A549 (cell line): ENCODE data around the gene NRXN3. TPM values are rescaled to one million over a fixed set of nuclear protein-coding genes. Genes with fewer than 3 reads are reported as not detected.

ENCODE experiments used
- ATAC-seq, 2 experiments: fragments of 200-7000 bp in 1 of 2; fragments of >200 bp in 1 of 2; cut with Nextera tagmentation in 1 of 2; cut with Tn5 transposase in 1 of 2; 3 replicates each; pipeline versions ENCODE4 v1.8.0 to v1.9.1; 2018 to 2020; ENCODE audit warnings: mild to moderate bottlenecking in 1 of 2, moderate library complexity in 1 of 2
- CTCF ChIA-PET: fragments of 300-600 bp; sonication (Branson Sonifier 250); formaldehyde crosslinking; extraction: SDS; loops from one replicate; lab custom pipeline; 2021; ENCODE audit warnings: antibody characterized with exemption, inconsistent platforms; lab: Yijun Ruan, JAX
- POLR2A ChIA-PET: fragments of 350-600 bp; formaldehyde crosslinking; extraction: SDS; loops from one replicate; lab custom pipeline; 2021; ENCODE audit warnings: antibody characterized with exemption, inconsistent platforms; lab: Yijun Ruan, JAX
- DNase-seq, 2 experiments: peaks; one replicate each; pipeline versions ENCODE4 v3.0.0 to v3.0.0-alpha.2; 2011 to 2016; ENCODE audit warnings: low read depth in 1 of 2, low spot score in 1 of 2
- FAIRE-seq: peaks from 2 replicates; lab custom pipeline; 2011; peaks lifted over from hg19 to GRCh38; lab: Jason Lieb, UNC
- H3K27ac ChIP-seq, 2 experiments: fragments of >200 bp; sonication (Bioruptor Twin); formaldehyde crosslinking; 3 replicates each; pipeline ENCODE4 v1.5.1; 2016 to 2017
- H3K4me1 ChIP-seq: fragments of >200 bp; sonication (Bioruptor Twin); formaldehyde crosslinking; 3 replicates; pipeline ENCODE4 v1.6.1; 2016
- H3K4me2 ChIP-seq: fragments of >200 bp; sonication (Bioruptor Twin); formaldehyde crosslinking; 3 replicates; pipeline ENCODE4 v1.6.1; 2016
- H3K4me3 ChIP-seq: fragments of >200 bp; sonication (Bioruptor Twin); formaldehyde crosslinking; 3 replicates; pipeline ENCODE4 v1.5.1; 2016
- H3K9me3 ChIP-seq: fragments of >200 bp; sonication (Bioruptor Twin); formaldehyde crosslinking; 3 replicates; pipeline ENCODE4 v1.6.1; 2016
- CBX2 ChIP-seq: fragments of 200-600 bp; sonication (generic); IDR thresholded peaks from 2 replicates; pipeline ENCODE4 v1.6.1; 2016; ENCODE audit warnings: low read depth, mild to moderate bottlenecking, borderline replicate concordance
- EP300 ChIP-seq, 2 experiments: fragments of >200 bp; sonication (Bioruptor Twin); formaldehyde crosslinking; IDR thresholded peaks; 2 replicates in 1 of 2; 3 replicates in 1 of 2; pipeline ENCODE4 v1.6.1; 2016 to 2017
- HDAC2 ChIP-seq: fragments of 200-600 bp; sonication (generic); IDR thresholded peaks from 2 replicates; pipeline ENCODE4 v1.6.1; 2016
- HEYL ChIP-seq: fragments of 250-450 bp; sonication (Bioruptor Pico); IDR thresholded peaks from 2 replicates; pipeline ENCODE4 v1.8.0; 2021; ENCODE audit warnings: mild to moderate bottlenecking, moderate library complexity
- HOXB13 ChIP-seq: fragments of 250-450 bp; sonication (Bioruptor Pico); IDR thresholded peaks from 2 replicates; pipeline ENCODE4 v1.5.0; 2020; ENCODE audit warnings: low read depth, mild to moderate bottlenecking, moderate library complexity
- KDM5A ChIP-seq: fragments of 200-600 bp; sonication (generic); IDR thresholded peaks from 2 replicates; pipeline ENCODE4 v1.6.1; 2016; ENCODE audit warnings: antibody characterized with exemption, mild to moderate bottlenecking
- NFE2L2 ChIP-seq: fragments of 150-350 bp; conservative IDR thresholded peaks from 2 replicates; pipeline ENCODE4 v1.6.1; 2014; ENCODE audit warnings: low read length
- NPAS2 ChIP-seq: fragments of 250-450 bp; sonication (Bioruptor Pico); IDR thresholded peaks from 2 replicates; pipeline ENCODE4 v1.8.0; 2022; ENCODE audit warnings: mild to moderate bottlenecking, moderate library complexity, borderline replicate concordance
- NR3C1 ChIP-seq: fragments of >200 bp; sonication (Bioruptor Twin); formaldehyde crosslinking; IDR thresholded peaks from 3 replicates; pipeline ENCODE4 v1.6.1; 2017
- PHF8 ChIP-seq: fragments of 200-600 bp; sonication (generic); IDR thresholded peaks from 2 replicates; pipeline ENCODE4 v1.6.1; 2016; ENCODE audit warnings: low read depth, mild to moderate bottlenecking, antibody characterized with exemption, moderate library complexity, borderline replicate concordance
- POLR2AphosphoS2 ChIP-seq: conservative IDR thresholded peaks from 2 replicates; pipeline ENCODE4 v1.6.1; 2012; ENCODE audit warnings: low read length, improper control_type of control experiment, inconsistent platforms
- RAD21 ChIP-seq, 2 experiments: fragments of >200 bp in 1 of 2; sonication (Bioruptor Twin) in 1 of 2; formaldehyde crosslinking in 1 of 2; IDR thresholded peaks in 1 of 2; conservative IDR thresholded peaks in 1 of 2; 2 replicates in 1 of 2; 3 replicates in 1 of 2; pipeline ENCODE4 v1.6.1; 2012 to 2018; ENCODE audit warnings: inconsistent platforms in 1 of 2
- RARB ChIP-seq: fragments of 250-450 bp; sonication (Bioruptor Pico); IDR thresholded peaks from 2 replicates; pipeline ENCODE4 v1.8.0; 2021; ENCODE audit warnings: mild to moderate bottlenecking, moderate library complexity
- SMC3 ChIP-seq: fragments of >200 bp; sonication (Bioruptor Twin); formaldehyde crosslinking; IDR thresholded peaks from 3 replicates; pipeline ENCODE4 v1.6.1; 2018; ENCODE audit warnings: inconsistent platforms
- TFCP2L1 ChIP-seq: fragments of 250-450 bp; sonication (Bioruptor Pico); IDR thresholded peaks from 2 replicates; pipeline ENCODE4 v1.5.0; 2021; ENCODE audit warnings: mild to moderate bottlenecking
- ZFP36 ChIP-seq: fragments of 450-650 bp; IDR thresholded peaks from 2 replicates; pipeline ENCODE4 v1.6.1; 2014; ENCODE audit warnings: borderline replicate concordance; ENCODE audit not compliant: partially characterized antibody
- ZSCAN20 ChIP-seq: fragments of 250-450 bp; sonication (Bioruptor Pico); IDR thresholded peaks from 2 replicates; pipeline ENCODE4 v1.8.0; 2022; ENCODE audit warnings: mild to moderate bottlenecking, moderate library complexity
- WGBS: methylation state at CpG from one replicate; pipeline ENCODE4 v1.1.6; 2017; ENCODE audit errors: missing lambda C conversion rate; 5-methylcytosine and 5-hydroxymethylcytosine counted together
- polyA plus RNA-seq, 4 experiments: library from polyadenylated mRNA; depleted of rRNA in 3 of 4; stranded (reverse); fragments of >200 nt; fragmentation: RNase III in 1 of 4; extraction: RNeasy Plus Mini Kit Qiagen cat#74134 plus additional on column Dnase treatment in 1 of 4; gene quantifications; 2 replicates in 3 of 4; 3 replicates in 1 of 4; pipeline ENCODE4 v1.2.3, GENCODE V29; 2011 to 2017
- TF ChIP-seq, protein P1 (sequence below): IDR thresholded peaks from 2 replicates; pipeline ENCODE4 v1.6.1; 2012; ENCODE audit warnings: low read depth, borderline replicate concordance
- TF ChIP-seq, protein P2 (sequence below): IDR thresholded peaks from 2 replicates; pipeline ENCODE4 v1.6.1; 2012
- TF ChIP-seq, protein P3 (sequence below): fragments of 250-450 bp; sonication (Bioruptor Pico); IDR thresholded peaks from 2 replicates; pipeline ENCODE4 v1.5.0; 2020; ENCODE audit warnings: low read depth, mild to moderate bottlenecking, moderate library complexity
- TF ChIP-seq, protein P4 (sequence below): fragments of >200 bp; sonication (Bioruptor Twin); formaldehyde crosslinking; IDR thresholded peaks from 2 replicates; pipeline ENCODE4 v1.6.1; 2016

NRXN3 gene
- polyA plus RNA-seq, 2 of the 4 experiments (the other 2 are of a cell fraction): 0.62 to 2.3 TPM

DNA sequence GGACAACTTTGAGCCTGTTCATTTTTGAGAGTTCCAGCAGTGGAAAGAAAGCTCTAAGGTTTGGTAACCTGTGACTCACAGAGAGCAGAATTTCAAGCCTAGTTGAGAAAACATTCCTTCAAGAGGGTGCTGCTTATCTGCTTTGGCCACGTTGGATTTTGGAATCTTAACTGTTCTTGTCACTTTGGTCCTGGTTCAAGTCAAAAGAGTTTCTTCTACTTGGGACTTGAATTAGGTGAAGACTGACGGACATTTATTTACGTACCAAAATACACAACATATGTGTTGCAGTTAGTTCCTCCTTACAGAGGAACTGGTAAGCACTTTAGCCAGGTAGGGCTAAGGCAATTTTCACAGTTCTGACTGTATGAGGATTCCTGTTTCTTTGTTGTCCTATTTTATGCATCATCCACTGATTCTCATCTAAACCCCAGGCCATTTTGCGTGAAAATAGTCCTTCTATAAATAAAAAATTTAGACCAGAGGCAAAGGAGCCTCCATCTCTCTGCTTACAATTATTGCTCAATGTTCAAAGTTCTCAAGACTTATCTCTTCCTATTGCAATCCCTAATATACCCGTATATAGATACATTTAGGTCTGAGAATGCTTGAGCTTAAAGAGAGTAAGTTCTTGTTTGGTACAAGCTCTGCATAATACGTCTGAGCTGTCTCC is 1460.3 kb downstream of the NRXN3 start (continued):
- no peak for TF ChIP-seq RAD21 (conservative IDR thresholded peaks at IDR 0.05 in 1 of 2, IDR thresholded peaks at IDR 0.05 in 1 of 2)
- TF ChIP-seq, all 56 proteins: peak for 0

DNA sequence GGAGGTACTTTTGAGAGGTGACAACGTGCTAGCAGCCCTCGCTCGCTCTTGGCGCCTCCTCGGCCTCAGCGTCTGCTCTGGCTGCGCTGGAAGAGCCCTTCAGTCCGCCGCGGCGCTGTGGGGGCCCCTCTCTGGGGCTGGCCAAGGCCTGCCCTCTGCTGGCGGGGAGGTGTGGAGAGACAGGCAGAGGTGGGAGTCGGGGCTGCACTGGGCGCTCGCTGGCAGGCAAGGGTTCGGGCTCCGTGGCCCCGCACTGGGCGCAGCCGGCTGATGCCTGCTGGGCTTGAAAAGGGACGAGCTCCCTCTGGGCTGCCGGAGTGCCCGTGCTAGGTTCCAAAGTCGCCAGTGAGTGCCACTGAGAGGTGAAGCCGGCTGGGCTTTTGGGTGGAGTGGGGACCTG is 1461.1 kb downstream of the NRXN3 start:
- TF ChIP-seq RAD21 (conservative IDR thresholded peaks at IDR 0.05 in 1 of 2, IDR thresholded peaks at IDR 0.05 in 1 of 2) (0 out of 5 replicates have a peak, but pooled peaks of 1 of the 2 experiments have one; percentile 24), ZFP36 (no peak)
- TF ChIP-seq, protein P1, sequence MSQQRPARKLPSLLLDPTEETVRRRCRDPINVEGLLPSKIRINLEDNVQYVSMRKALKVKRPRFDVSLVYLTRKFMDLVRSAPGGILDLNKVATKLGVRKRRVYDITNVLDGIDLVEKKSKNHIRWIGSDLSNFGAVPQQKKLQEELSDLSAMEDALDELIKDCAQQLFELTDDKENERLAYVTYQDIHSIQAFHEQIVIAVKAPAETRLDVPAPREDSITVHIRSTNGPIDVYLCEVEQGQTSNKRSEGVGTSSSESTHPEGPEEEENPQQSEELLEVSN: no peak
- CTCF ChIA-PET: no interaction called here
- Histone ChIP-seq H3K4me1 (peaks cover 14% of the 10 kb centered on the region), H3K9me3 (no peaks in the 10 kb centered on the region), H3K27ac (0 out of 6 replicates have a peak overlapping the region, but pooled peaks of 1 of the 2 experiments have one; percentile 1), H3K4me3 (no peak overlapping the region), H3K4me2 (no peak overlapping the region)
- DNase-seq (no peak), FAIRE-seq (no peak), ATAC-seq (peak in 1 of 2 experiments; percentile 77; a peak in 4 of 6 replicates)
- POLR2A ChIA-PET: no interaction called here
- WGBS: 46% methylated on average over 13 of the region's 25 CpGs

DNA sequence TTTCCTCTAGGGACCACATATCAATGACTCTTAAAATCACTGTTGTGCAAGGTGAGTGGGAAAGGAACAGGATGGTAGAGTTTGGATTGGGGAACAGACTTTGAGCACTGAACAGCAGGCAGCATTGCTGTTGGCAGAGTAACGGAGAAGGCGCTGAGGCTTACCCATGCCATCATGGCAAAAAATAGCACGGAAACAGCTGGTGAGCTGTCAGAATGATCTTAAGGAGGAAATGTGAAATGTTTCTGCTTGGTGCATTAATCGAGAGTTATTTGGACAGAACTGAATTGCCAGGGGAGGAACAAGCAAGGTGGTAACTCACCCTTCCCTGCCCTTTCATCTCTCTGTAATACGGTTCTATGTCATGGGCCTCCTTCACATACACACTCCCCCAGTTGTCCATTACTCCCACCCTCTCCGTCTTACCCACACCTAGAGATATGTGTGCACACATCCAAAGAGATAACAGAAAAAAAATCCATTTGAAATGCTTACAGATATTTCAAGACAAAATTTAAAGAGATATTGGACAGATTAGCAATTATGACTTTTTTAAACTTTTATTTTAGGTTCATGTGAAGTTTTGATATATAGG is 1468.6 kb downstream of the NRXN3 start:
- Histone ChIP-seq H3K4me1 (no peaks in the 10 kb centered on the region), H3K9me3 (no peaks in the 10 kb centered on the region)
- WGBS: 43% methylated on average over 6 of the region's 6 CpGs
- TF ChIP-seq TFCP2L1 (CRISPR knock-in tag) (no peak), RARB (no peak), NPAS2 (no peak), EP300 (IDR thresholded peaks at IDR 0.05) (no peak), ZSCAN20 (no peak), PHF8 (no peak), NR3C1 (no peak)
- TF ChIP-seq, protein P2, sequence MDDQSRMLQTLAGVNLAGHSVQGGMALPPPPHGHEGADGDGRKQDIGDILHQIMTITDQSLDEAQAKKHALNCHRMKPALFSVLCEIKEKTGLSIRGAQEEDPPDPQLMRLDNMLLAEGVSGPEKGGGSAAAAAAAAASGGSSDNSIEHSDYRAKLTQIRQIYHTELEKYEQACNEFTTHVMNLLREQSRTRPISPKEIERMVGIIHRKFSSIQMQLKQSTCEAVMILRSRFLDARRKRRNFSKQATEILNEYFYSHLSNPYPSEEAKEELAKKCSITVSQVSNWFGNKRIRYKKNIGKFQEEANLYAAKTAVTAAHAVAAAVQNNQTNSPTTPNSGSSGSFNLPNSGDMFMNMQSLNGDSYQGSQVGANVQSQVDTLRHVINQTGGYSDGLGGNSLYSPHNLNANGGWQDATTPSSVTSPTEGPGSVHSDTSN: no peak
- TF ChIP-seq, all 56 proteins: peak for 0
- no peak for ATAC-seq
- CTCF ChIA-PET: no interaction called here
- Histone ChIP-seq H3K4me3 (no peak overlapping the region), H3K27ac (no peak overlapping the region), H3K4me2 (no peak overlapping the region)
- no peak for DNase-seq
- POLR2A ChIA-PET: no interaction called here
- no peak for FAIRE-seq

DNA sequence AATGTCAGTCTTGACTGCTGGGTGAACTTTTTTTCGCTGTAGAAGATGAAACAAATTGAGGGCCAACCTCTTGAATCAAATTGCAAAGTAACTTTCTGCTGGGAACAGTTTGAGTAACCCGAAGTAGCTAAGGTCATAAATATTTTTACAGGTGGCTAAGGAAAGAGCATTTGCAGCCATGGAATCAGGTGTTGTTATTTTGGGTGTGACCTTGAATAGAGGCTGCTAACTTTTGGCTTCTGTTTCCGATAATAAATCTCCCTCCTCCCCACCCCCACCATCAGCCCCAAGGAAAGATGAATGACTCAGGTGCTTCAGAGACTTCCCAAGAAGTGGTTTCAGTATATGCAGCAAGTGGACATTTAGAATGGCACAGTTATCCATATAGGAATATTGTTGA is 1469.4 kb downstream of the NRXN3 start:
- Histone ChIP-seq H3K27ac (no peak overlapping the region), H3K4me1 (no peaks in the 10 kb centered on the region), H3K4me3 (no peak overlapping the region), H3K9me3 (no peaks in the 10 kb centered on the region), H3K4me2 (no peak overlapping the region)
- 29% methylated on average over 3 of the region's 3 CpGs for WGBS
- ATAC-seq: no peak
- DNase-seq: no peak
- no peak for TF ChIP-seq POLR2AphosphoS2
- no peak for TF ChIP-seq SMC3
- no peak for TF ChIP-seq KDM5A
- TF ChIP-seq HDAC2: no peak
- no peak for TF ChIP-seq CBX2
- no peak for FAIRE-seq
- ChIA-PET CTCF (no interaction called here), POLR2A (no interaction called here)

DNA sequence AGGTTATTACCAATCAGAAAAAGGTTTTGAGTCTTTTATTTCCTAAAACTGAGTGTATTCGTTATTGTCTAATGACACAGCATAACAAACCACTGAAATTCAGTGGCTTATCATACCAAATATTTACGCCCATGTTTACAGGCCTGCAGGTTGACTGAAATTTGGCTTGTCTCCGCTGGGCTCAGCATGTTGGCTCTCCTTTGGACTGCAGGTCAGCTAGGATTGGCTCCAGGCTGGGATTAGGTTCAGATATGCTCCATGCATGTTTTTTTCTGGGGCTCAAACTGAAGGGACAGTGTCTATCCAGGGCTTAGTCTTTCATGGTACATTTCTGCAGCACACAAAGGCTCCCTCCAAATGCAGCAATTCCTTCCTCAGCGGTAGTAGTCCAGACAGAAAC is 1471.2 kb downstream of the NRXN3 start:
- POLR2A ChIA-PET: no interaction called here
- FAIRE-seq: no peak

More for the DNA sequence above, 1471.2 kb downstream of the NRXN3 start:
- CTCF ChIA-PET: no interaction called here
- H3K4me2 ChIP-seq: no peak overlapping the region
- H3K9me3 ChIP-seq: no peaks in the 10 kb centered on the region
- no peak overlapping the region for H3K27ac ChIP-seq
- WGBS: 30% methylated on average over 3 of the region's 4 CpGs
- DNase-seq: no peak
- no peak for ATAC-seq
- no peak overlapping the region for H3K4me3 ChIP-seq
- no peaks in the 10 kb centered on the region for H3K4me1 ChIP-seq
- TF ChIP-seq, protein P3, sequence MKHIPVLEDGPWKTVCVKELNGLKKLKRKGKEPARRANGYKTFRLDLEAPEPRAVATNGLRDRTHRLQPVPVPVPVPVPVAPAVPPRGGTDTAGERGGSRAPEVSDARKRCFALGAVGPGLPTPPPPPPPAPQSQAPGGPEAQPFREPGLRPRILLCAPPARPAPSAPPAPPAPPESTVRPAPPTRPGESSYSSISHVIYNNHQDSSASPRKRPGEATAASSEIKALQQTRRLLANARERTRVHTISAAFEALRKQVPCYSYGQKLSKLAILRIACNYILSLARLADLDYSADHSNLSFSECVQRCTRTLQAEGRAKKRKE: no peak
- TF ChIP-seq HEYL (CRISPR knock-in tag) (no peak), RAD21 (conservative IDR thresholded peaks at IDR 0.05 in 1 of 2, IDR thresholded peaks at IDR 0.05 in 1 of 2) (no peak), NFE2L2 (no peak), RARB (no peak), HOXB13 (CRISPR knock-in tag) (no peak)
- TF ChIP-seq, protein P1: no peak
- TF ChIP-seq, protein P4, sequence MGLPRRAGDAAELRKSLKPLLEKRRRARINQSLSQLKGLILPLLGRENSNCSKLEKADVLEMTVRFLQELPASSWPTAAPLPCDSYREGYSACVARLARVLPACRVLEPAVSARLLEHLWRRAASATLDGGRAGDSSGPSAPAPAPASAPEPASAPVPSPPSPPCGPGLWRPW: no peak
